ENCODE results near the gene MCAM.

- TF ChIP-seq REST (IDR thresholded peaks at IDR 0.05; ENCODE audit: insufficient read depth in 1 of 2, low read depth in 2 of 2, low read length in 2 of 2) (no peak), TAF1 (IDR thresholded peaks at IDR 0.05; ENCODE audit: borderline replicate concordance, insufficient read depth, low read length) (no peak), POLR2AphosphoS5 (IDR thresholded peaks at IDR 0.05; ENCODE audit: low read depth, low read length) (no peak), SIN3A (IDR thresholded peaks at IDR 0.05; ENCODE audit: borderline replicate concordance, insufficient read depth, low read length) (no peak), FOXP2 (optimal IDR thresholded peaks at IDR 0.05; ENCODE audit: borderline replicate concordance, extremely low read depth, extremely low read length, insufficient read depth) (no peak)
Observed at GRCh38 chr11:119342362-119343130, 25.6 kb upstream of the MCAM start.

All from PFSK-1 (cell line).